Stimulated activated CD8-positive, alpha-beta memory T cell treated with anti-CD3 and anti-CD28 coated beads, Interleukin-2, amount 100 ng/mL, for 48 hours (primary cell): Measurements from ENCODE around the gene CCDC88C.

ENCODE experiments used
- DNase-seq, 2 donors: peaks; one replicate each; pipeline ENCODE4 v3.0.0-alpha.2; 2020; ENCODE audit warnings: low read depth in 2 of 2

Gene CCDC88C

GRCh38 chr14:91380123-91380522 is 37.5 kb downstream of the CCDC88C start:
- DNase-seq: no peak

- DNase-seq: no peak
These were observed 38.1 kb downstream of the CCDC88C start for GRCh38 chr14:91379579-91379932.

GRCh38 chr14:91378930-91379578 is 38.6 kb downstream of the CCDC88C start:
- no peak for DNase-seq

- DNase-seq: no peak
These were observed 39.6 kb downstream of the CCDC88C start for GRCh38 chr14:91377700-91378652.

GRCh38 chr14:91376547-91377477 is 40.8 kb downstream of the CCDC88C start:
- no peak for DNase-seq

GRCh38 chr14:91375720-91376452 is 41.7 kb downstream of the CCDC88C start:
- no peak for DNase-seq

GRCh38 chr14:91374879-91375702 is 42.5 kb downstream of the CCDC88C start:
- DNase-seq: no peak

GRCh38 chr14:91374287-91374878 is 43.2 kb downstream of the CCDC88C start:
- DNase-seq: no peak

GRCh38 chr14:91373591-91374254 is 43.9 kb downstream of the CCDC88C start:
- DNase-seq: no peak

- DNase-seq: no peak
These were observed 44.7 kb downstream of the CCDC88C start for GRCh38 chr14:91372671-91373495.

- DNase-seq: no peak
These were observed 45.6 kb downstream of the CCDC88C start for GRCh38 chr14:91371990-91372375.

- no peak for DNase-seq
These were observed 46.3 kb downstream of the CCDC88C start for GRCh38 chr14:91371011-91371989.

- no peak for DNase-seq
These were observed 47.8 kb downstream of the CCDC88C start for GRCh38 chr14:91369628-91370445.

GRCh38 chr14:91368776-91369416 is 48.7 kb downstream of the CCDC88C start:
- DNase-seq: no peak

GRCh38 chr14:91367173-91368171 is 50.1 kb downstream of the CCDC88C start:
- DNase-seq: no peak
